Measurements from ENCODE around the gene SEC31A.

SEC31A gene

DNA sequence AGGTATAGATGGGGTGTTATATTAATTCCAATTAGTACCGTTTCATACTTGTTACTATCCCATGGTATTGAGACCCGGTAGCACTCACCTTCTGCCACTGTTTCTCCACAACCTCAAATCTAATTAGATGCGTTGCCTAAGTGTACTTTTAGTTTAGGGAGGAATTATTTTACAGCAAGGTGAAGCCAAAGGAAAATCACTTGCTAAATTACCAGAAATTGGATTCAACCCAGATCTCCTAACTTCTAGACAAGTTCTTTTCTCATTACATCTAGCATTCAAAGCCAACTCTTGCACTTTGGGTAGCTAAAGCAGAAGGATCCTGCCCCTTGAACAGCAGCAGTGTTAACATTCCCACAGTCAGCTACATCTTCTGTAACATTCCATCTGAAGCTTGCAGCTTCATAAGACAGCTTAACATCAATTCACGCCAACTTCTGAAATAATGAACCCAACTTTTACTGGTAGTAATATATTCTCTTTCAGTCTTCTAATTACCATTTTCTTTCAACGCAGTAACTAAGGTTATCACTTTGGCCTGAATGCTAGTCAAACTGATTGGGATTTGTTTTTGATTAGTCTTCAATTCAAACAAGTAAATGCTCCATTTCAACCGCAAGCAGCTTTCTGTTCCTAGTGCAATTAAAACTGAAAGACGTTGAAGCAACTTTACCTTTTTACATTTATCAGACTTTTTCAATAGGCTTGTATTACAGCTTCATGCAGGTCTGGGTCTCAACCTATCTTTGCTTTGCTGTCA lies 934 bp upstream of the SEC31A start:
- Mint-ChIP-seq H3K4me1 (peaks cover 34% of the 10 kb centered on the region), H3K9me3 (no peaks in the 10 kb centered on the region)
- TF ChIP-seq, protein P1, sequence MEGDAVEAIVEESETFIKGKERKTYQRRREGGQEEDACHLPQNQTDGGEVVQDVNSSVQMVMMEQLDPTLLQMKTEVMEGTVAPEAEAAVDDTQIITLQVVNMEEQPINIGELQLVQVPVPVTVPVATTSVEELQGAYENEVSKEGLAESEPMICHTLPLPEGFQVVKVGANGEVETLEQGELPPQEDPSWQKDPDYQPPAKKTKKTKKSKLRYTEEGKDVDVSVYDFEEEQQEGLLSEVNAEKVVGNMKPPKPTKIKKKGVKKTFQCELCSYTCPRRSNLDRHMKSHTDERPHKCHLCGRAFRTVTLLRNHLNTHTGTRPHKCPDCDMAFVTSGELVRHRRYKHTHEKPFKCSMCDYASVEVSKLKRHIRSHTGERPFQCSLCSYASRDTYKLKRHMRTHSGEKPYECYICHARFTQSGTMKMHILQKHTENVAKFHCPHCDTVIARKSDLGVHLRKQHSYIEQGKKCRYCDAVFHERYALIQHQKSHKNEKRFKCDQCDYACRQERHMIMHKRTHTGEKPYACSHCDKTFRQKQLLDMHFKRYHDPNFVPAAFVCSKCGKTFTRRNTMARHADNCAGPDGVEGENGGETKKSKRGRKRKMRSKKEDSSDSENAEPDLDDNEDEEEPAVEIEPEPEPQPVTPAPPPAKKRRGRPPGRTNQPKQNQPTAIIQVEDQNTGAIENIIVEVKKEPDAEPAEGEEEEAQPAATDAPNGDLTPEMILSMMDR (IDR thresholded peaks at IDR 0.05; ENCODE audit: unreplicated experiment in 3 of 3), result no peak

DNA sequence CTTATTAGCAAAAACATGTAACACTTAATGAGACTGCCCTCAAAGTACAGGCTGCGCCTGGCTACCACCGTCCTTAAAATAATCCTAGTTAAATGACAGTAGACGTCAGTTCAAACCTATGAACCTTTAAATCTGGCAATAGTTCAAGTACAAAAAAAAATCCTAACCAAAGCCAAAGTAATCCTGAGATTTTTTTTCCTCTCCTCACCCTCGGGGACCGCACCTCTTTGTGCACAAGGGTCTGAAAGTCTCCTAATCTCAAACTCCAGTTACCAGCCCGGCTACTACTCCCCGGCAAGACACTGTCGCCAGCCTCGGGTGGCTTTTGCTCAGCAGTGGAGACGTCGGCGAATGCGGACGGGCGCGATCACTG lies 439 bp downstream of the SEC31A start:
- Mint-ChIP-seq H3K36me3 (ENCODE audit: low read depth) (peaks cover 26% of the 10 kb centered on the region), H3K4me1 (peaks cover 44% of the 10 kb centered on the region), H3K27ac (peak overlapping the region; percentile 96 to 99 (median 97)), H3K4me3 (peak overlapping the region; percentile 95 to 99 (median 95)), H3K9me3 (no peaks in the 10 kb centered on the region), H3K27me3 (ENCODE audit: low read depth) (no peaks in the 10 kb centered on the region)
- TF ChIP-seq, protein P1 (IDR thresholded peaks at IDR 0.05; ENCODE audit: unreplicated experiment in 3 of 3), result no peak

More for the DNA sequence above, 934 bp upstream of the SEC31A start:
- no peaks in the 10 kb centered on the region for H3K27me3 Mint-ChIP-seq (ENCODE audit: low read depth)
- peak overlapping the region; percentile 95 to 99 (median 95) for H3K4me3 Mint-ChIP-seq
- H3K27ac Mint-ChIP-seq, result peak overlapping the region; percentile 96 to 99 (median 97)
- peaks cover 29% of the 10 kb centered on the region for H3K36me3 Mint-ChIP-seq (ENCODE audit: low read depth)

DNA sequence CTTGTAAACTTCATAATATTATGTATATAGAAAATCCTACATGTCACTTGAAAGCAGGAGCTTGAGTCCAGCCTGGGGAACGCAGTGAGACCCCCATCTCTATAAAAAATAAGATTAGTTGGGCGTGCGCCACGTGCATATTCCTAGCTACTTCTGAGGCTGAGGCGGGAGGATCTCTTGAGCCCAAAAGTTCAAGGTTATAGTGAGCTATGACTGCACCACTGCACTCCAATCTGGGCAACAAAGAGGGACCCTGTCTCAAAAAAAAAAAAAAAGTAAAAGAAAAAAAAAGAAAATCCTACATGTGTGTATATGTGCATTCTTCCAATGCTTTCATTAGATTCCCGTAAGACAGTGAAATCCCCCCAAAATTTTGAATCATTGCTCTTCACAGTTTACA lies 1.7 kb downstream of the SEC31A start:
- Mint-ChIP-seq H3K27ac (peak overlapping the region; percentile 96 to 99 (median 97)), H3K4me1 (peaks cover 42% of the 10 kb centered on the region), H3K27me3 (ENCODE audit: low read depth) (no peaks in the 10 kb centered on the region), H3K9me3 (no peaks in the 10 kb centered on the region), H3K36me3 (ENCODE audit: low read depth) (peaks cover 24% of the 10 kb centered on the region), H3K4me3 (peak overlapping the region; percentile 95 to 99 (median 95))
- TF ChIP-seq, protein P1 (IDR thresholded peaks at IDR 0.05; ENCODE audit: unreplicated experiment in 3 of 3), result no peak

DNA sequence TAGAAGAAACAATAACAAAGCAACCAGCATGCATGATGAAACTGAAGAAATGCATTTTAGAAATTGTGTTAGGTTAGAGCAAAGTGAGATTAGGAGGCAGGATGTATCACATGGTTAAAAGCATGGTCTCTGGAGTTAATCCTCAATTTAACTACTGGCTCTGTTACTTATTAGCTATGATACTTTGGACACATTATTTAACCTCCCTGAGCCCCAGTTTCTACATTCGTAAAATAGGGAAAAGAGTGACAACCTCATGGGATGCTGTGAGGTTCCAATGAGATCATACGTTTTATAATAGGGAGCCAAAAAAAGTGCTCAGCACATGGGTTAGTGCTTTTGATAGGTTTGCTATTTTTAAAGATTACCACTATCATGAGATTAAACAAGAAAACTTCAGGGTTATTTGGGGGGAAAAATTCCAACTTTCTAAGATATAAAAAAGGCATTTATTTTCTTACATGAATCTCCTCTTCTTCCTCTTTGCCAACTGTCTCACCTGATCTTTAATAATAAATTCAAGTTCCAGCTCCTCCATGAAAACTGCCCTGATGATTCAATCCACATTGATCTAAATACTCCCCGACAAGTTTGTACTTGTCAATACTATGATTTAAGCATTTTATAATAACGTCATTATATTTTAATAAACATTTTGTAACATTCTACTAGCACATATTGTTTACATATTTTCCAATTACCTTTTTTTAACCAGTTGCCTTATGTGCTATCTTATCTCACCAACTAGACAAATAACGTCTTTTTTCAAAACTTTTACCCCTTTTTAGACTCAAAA lies 4.6 kb downstream of the SEC31A start:
- TF ChIP-seq, protein P1 (IDR thresholded peaks at IDR 0.05; ENCODE audit: unreplicated experiment in 3 of 3), result no peak
- H3K9me3 Mint-ChIP-seq, result no peaks in the 10 kb centered on the region

DNA sequence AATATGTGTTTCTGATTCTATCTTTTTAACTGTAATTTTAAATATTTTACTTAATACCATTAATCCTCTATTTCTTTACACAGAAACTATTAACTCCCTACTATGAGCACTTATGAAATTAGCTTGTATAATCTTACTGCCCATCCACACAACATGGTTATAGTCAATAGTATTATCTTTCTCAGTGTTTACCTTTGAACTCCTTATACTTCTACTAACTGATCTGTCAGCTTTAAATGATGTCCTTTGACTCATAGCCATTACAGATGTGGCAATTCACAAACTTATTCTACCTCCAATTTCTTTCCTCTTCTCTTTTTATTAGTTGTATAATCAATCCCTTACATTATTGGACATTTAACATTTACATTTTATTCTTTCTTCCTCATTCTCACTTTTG lies 5.5 kb downstream of the SEC31A start:
- peak overlapping the region in 2 of 3 experiments; percentile 10 to 12 for H3K4me3 Mint-ChIP-seq
- peaks cover 26% of the 10 kb centered on the region for H3K4me1 Mint-ChIP-seq
- H3K9me3 Mint-ChIP-seq, result no peaks in the 10 kb centered on the region
- peaks cover 36% of the 10 kb centered on the region for H3K36me3 Mint-ChIP-seq (ENCODE audit: low read depth)
- TF ChIP-seq, protein P1 (IDR thresholded peaks at IDR 0.05; ENCODE audit: unreplicated experiment in 3 of 3), result no peak
- peak overlapping the region; percentile 1 to 83 (median 76) for H3K27ac Mint-ChIP-seq
- no peaks in the 10 kb centered on the region for H3K27me3 Mint-ChIP-seq (ENCODE audit: low read depth)

More for the DNA sequence above, 4.6 kb downstream of the SEC31A start:
- peak overlapping the region; percentile 10 to 17 (median 12) for H3K4me3 Mint-ChIP-seq
- H3K4me1 Mint-ChIP-seq, result peaks cover 26% of the 10 kb centered on the region
- H3K36me3 Mint-ChIP-seq (ENCODE audit: low read depth), result peaks cover 28% of the 10 kb centered on the region
- peak overlapping the region; percentile 75 to 83 (median 76) for H3K27ac Mint-ChIP-seq
- H3K27me3 Mint-ChIP-seq (ENCODE audit: low read depth), result no peaks in the 10 kb centered on the region
